Upper lobe of right lung (tissue), 1 donor: Measurements from ENCODE around the gene NPSR1. TPM values are rescaled to one million over a fixed set of nuclear protein-coding genes. Genes with fewer than 3 reads are reported as not detected.

Experiments used
- ATAC-seq: fragments of 200-7000 bp; cut with Tn5 transposase; one replicate; pipeline ENCODE4 v1.9.1; 2020; ENCODE audit warnings: mild to moderate bottlenecking, moderate library complexity
- DNase-seq: peaks from one replicate; pipeline ENCODE4 v3.0.0-alpha.2; 2020
- H3K27ac ChIP-seq: fragments of 200-600 bp; one replicate; pipeline ENCODE4 v1.8.0; 2022
- H3K27me3 ChIP-seq: fragments of 200-600 bp; one replicate; pipeline ENCODE4 v1.8.0; 2022; ENCODE audit warnings: mild to moderate bottlenecking
- H3K36me3 ChIP-seq: fragments of 200-600 bp; one replicate; pipeline ENCODE4 v1.8.0; 2022
- H3K4me1 ChIP-seq: fragments of 200-600 bp; one replicate; pipeline ENCODE4 v1.8.0; 2022
- H3K4me3 ChIP-seq: fragments of 200-600 bp; one replicate; pipeline ENCODE4 v1.8.0; 2022; ENCODE audit warnings: mild to moderate bottlenecking
- H3K9me3 ChIP-seq: fragments of 200-600 bp; one replicate; pipeline ENCODE4 v1.8.0; 2022
- intact Hi-C: fragments of 100-400 bp; cut with DNase I; formaldehyde crosslinking; loops from one replicate; pipeline ENCODE4 v1.11.0; 2022
- total RNA-seq: library from RNA; stranded (reverse); fragmentation: NEBNext Ultra II Directional; extraction: Animal tissue kit (Norgen Biotek cat#: 25700); gene quantifications from one replicate; pipeline ENCODE4 v1.2.1, GENCODE V29; 2021
- TF ChIP-seq, protein P1 (sequence below): fragments of 200-600 bp; IDR thresholded peaks from one replicate; pipeline ENCODE4 v1.8.0; 2022; ENCODE audit warnings: antibody characterized with exemption
- donor health status: DM: no; HTN: yes; CAD: no; lungs with severe emphysema.

NPSR1 gene
- total RNA-seq, 1 donor from 2014 or later, result not detected

GRCh38 chr7:34677491-34677890, 19.5 kb downstream of the NPSR1 start:
- H3K27ac ChIP-seq, result no peak overlapping the region
- H3K4me1 ChIP-seq, result no peaks in the 10 kb centered on the region
- no peaks in the 10 kb centered on the region for H3K36me3 ChIP-seq
- H3K9me3 ChIP-seq, result no peaks in the 10 kb centered on the region
- intact Hi-C loops, result no loop called here
- DNase-seq (no peak), ATAC-seq (no peak)
- TF ChIP-seq, protein P1, sequence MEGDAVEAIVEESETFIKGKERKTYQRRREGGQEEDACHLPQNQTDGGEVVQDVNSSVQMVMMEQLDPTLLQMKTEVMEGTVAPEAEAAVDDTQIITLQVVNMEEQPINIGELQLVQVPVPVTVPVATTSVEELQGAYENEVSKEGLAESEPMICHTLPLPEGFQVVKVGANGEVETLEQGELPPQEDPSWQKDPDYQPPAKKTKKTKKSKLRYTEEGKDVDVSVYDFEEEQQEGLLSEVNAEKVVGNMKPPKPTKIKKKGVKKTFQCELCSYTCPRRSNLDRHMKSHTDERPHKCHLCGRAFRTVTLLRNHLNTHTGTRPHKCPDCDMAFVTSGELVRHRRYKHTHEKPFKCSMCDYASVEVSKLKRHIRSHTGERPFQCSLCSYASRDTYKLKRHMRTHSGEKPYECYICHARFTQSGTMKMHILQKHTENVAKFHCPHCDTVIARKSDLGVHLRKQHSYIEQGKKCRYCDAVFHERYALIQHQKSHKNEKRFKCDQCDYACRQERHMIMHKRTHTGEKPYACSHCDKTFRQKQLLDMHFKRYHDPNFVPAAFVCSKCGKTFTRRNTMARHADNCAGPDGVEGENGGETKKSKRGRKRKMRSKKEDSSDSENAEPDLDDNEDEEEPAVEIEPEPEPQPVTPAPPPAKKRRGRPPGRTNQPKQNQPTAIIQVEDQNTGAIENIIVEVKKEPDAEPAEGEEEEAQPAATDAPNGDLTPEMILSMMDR, result no peak
- no peaks in the 10 kb centered on the region for H3K27me3 ChIP-seq
- H3K4me3 ChIP-seq, result no peak overlapping the region

GRCh38 chr7:34687529-34687928, 29.5 kb downstream of the NPSR1 start:
- DNase-seq (no peak), ATAC-seq (no peak)
- intact Hi-C loops, result no loop called here
- no peak overlapping the region for H3K4me3 ChIP-seq
- H3K27ac ChIP-seq, result no peak overlapping the region
- TF ChIP-seq, protein P1, result no peak
- H3K4me1 ChIP-seq, result no peaks in the 10 kb centered on the region
- no peaks in the 10 kb centered on the region for H3K9me3 ChIP-seq
- no peaks in the 10 kb centered on the region for H3K36me3 ChIP-seq
- no peaks in the 10 kb centered on the region for H3K27me3 ChIP-seq

DNA sequence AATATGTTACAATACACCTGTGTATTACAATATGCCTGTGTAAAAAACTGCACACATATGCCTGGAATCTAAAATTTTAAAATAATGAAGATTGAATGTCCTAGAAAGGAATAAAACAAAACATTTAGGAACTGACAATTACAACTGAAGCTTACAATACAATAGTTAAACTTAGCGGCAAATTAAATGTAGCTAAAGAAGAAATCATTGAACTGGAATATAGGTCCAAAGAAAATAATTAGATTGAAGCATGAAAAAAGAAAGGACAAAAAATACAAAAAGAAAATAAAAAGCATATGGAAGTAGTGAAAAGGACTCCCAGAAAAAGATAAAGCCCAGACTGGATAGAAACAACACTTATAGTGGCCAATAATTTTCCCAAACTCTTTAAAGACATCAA, 38.4 kb downstream of the NPSR1 start:
- ATAC-seq (no peak), DNase-seq (no peak)
- Histone ChIP-seq H3K36me3 (no peaks in the 10 kb centered on the region), H3K27me3 (no peaks in the 10 kb centered on the region), H3K4me3 (no peak overlapping the region), H3K9me3 (peaks cover 10% of the 10 kb centered on the region), H3K4me1 (no peaks in the 10 kb centered on the region), H3K27ac (no peak overlapping the region)
- TF ChIP-seq, protein P1, result no peak
- intact Hi-C loops, result no loop called here

DNA sequence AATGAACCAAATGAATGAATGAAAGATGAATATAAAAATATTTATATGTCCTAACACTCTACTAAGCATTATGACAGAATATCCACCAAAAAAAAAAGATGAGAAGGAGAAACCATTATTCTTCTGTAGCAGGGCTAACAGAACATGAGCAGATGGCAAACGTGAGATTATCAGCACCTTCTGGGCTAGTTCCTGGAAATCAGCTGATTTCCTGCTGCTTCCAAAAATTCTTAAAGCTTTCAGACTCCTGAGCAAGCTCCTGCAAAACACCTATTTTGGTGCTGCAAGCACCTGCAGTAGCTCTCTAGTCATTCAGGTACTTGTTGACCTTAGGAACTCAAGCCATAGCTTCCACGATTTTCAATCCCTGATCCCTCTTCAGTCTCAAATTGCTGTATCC, 51.8 kb downstream of the NPSR1 start:
- Histone ChIP-seq H3K4me1 (no peaks in the 10 kb centered on the region), H3K27ac (no peak overlapping the region), H3K4me3 (no peak overlapping the region), H3K36me3 (no peaks in the 10 kb centered on the region), H3K27me3 (no peaks in the 10 kb centered on the region), H3K9me3 (no peaks in the 10 kb centered on the region)
- intact Hi-C loops, result no loop called here
- TF ChIP-seq, protein P1, result no peak
- DNase-seq (no peak), ATAC-seq (no peak)

GRCh38 chr7:34718867-34719266, 60.8 kb downstream of the NPSR1 start:
- H3K4me1 ChIP-seq, result peaks cover 3% of the 10 kb centered on the region
- intact Hi-C loops, result no loop called here
- no peaks in the 10 kb centered on the region for H3K27me3 ChIP-seq
- DNase-seq (no peak), ATAC-seq (no peak)
- no peak overlapping the region for H3K4me3 ChIP-seq
- no peaks in the 10 kb centered on the region for H3K9me3 ChIP-seq
- H3K27ac ChIP-seq, result no peak overlapping the region
- TF ChIP-seq, protein P1, result no peak
- H3K36me3 ChIP-seq, result no peaks in the 10 kb centered on the region

- Histone ChIP-seq H3K9me3 (no peaks in the 10 kb centered on the region), H3K36me3 (no peaks in the 10 kb centered on the region), H3K4me3 (no peak overlapping the region), H3K27ac (no peak overlapping the region), H3K4me1 (peaks cover 3% of the 10 kb centered on the region), H3K27me3 (no peaks in the 10 kb centered on the region)
- no peak for ATAC-seq
- TF ChIP-seq, protein P1, result no peak
- no peak for DNase-seq
- intact Hi-C loops, result no loop called here
Observed at GRCh38 chr7:34719636-34720035, 61.6 kb downstream of the NPSR1 start.
